GM21447 (cell line): Measurements from ENCODE around the gene ST3GAL2.
A peak's percentile ranks its signal among the peaks of the same experiment; 100 is the strongest.
"Not testable (repeated sequence)": the region's sequence is repeated elsewhere in the genome, so short reads cannot be mapped to it uniquely, and the experiment has no call there.

Experiments used
- ATAC-seq: cut with Tn5 transposase; IDR thresholded peaks from one replicate; pipeline ENCODE4 v1.9.1; 2021; ENCODE audit not compliant: unreplicated experiment

ST3GAL2 gene

GRCh38 chr16:70391881-70392481, 46.9 kb downstream of the ST3GAL2 start:
- no peak for ATAC-seq

GRCh38 chr16:70391446-70391845, 47.5 kb downstream of the ST3GAL2 start:
- ATAC-seq, result no peak

GRCh38 chr16:70390774-70391173, 48.1 kb downstream of the ST3GAL2 start:
- ATAC-seq, result no peak

- ATAC-seq, result no peak
Measured at GRCh38 chr16:70388006-70388680, 50.8 kb downstream of the ST3GAL2 start.

- not testable (repeated sequence) for ATAC-seq
Measured at GRCh38 chr16:70386289-70386986, 52.5 kb downstream of the ST3GAL2 start.

- no peak for ATAC-seq
Measured at GRCh38 chr16:70383421-70383960, 55.4 kb downstream of the ST3GAL2 start.

- peak; percentile 13 for ATAC-seq
Measured at GRCh38 chr16:70381604-70382342, 57.1 kb downstream of the ST3GAL2 start.

- ATAC-seq, result peak; percentile 90
Measured at GRCh38 chr16:70380919-70381603, 57.8 kb downstream of the ST3GAL2 start.

- ATAC-seq, result peak; percentile 15
Measured at GRCh38 chr16:70380248-70380918, 58.5 kb downstream of the ST3GAL2 start.

- no peak for ATAC-seq
Measured at GRCh38 chr16:70378869-70379493, 59.9 kb downstream of the ST3GAL2 start.

- ATAC-seq, result no peak
Measured at GRCh38 chr16:70377782-70378181, 61.1 kb downstream of the ST3GAL2 start.

- no peak for ATAC-seq
Measured at GRCh38 chr16:70375636-70376611, 63.0 kb downstream of the ST3GAL2 start.

- ATAC-seq, result no peak
Measured at GRCh38 chr16:70374213-70374612, 64.7 kb downstream of the ST3GAL2 start.

GRCh38 chr16:70372921-70373728, 65.8 kb downstream of the ST3GAL2 start:
- no peak for ATAC-seq

- no peak for ATAC-seq
Measured at GRCh38 chr16:70370924-70371323, 68.0 kb downstream of the ST3GAL2 start.

- ATAC-seq, result not testable (repeated sequence)
Measured at GRCh38 chr16:70370145-70370544, 68.8 kb downstream of the ST3GAL2 start.

GRCh38 chr16:70364399-70364798, 74.5 kb downstream of the ST3GAL2 start:
- ATAC-seq, result no peak

- ATAC-seq, result no peak
Measured at GRCh38 chr16:70359552-70359951, 79.3 kb downstream of the ST3GAL2 start.
